K562 (cell line): ENCODE measurements around the gene DRGX. TPM values are rescaled to one million over a fixed set of nuclear protein-coding genes. Genes with fewer than 3 reads are reported as not detected.

Experiments
- ATAC-seq: fragments of 200-7000 bp; cut with Tn5 transposase; 3 replicates; pipeline ENCODE4 v1.9.1; 2020; ENCODE audit warnings: moderate library complexity
- BruUV-seq: library from RNA; stranded (reverse); fragments of 400-500 nt; replicated peaks from 2 replicates; lab custom pipeline; 2021; lab: Mats Ljungman, UMichigan
- CTCF ChIA-PET: fragments of 300-600 bp; formaldehyde crosslinking; extraction: SDS; loops from one replicate; lab custom pipeline; 2021; ENCODE audit warnings: low intra/inter-chr PET ratio; lab: Yijun Ruan, JAX
- POLR2A ChIA-PET: fragments of 300-600, 350-650 bp; sonication (Branson Sonifier 250); formaldehyde crosslinking; extraction: SDS; loops from one replicate; lab custom pipeline; 2021; ENCODE audit warnings: antibody characterized with exemption, inconsistent platforms; lab: Yijun Ruan, JAX
- DNase-seq, 4 experiments: peaks; one replicate each; pipeline versions ENCODE4 v3.0.0 to v3.0.0-alpha.2; 2011 to 2018; ENCODE audit warnings: low spot score in 3 of 4, mixed read lengths in 3 of 4; ENCODE audit errors: extremely low read depth in 1 of 4
- FAIRE-seq: peaks from 2 replicates; lab custom pipeline; 2011; peaks lifted over from hg19 to GRCh38; lab: Jason Lieb, UNC
- H2AFZ ChIP-seq: 2 replicates; pipeline ENCODE4 v1.6.0; 2011; ENCODE audit warnings: low read depth, low read length, control low read depth, inconsistent platforms
- H3K27ac ChIP-seq: fragments of 200-600 bp; 3 replicates; pipeline ENCODE4 v1.8.0; 2011; ENCODE audit warnings: low read depth, mild to moderate bottlenecking, control low read depth, inconsistent platforms, low read length, moderate library complexity, mixed read lengths; ENCODE audit errors: extremely low read depth
- H3K27me3 ChIP-seq, 2 experiments: fragments of 300-600 bp in 1 of 2; 2 replicates in 1 of 2; 3 replicates in 1 of 2; pipeline versions ENCODE4 v1.6.0 to v1.8.0; 2011; ENCODE audit warnings: inconsistent platforms in 2 of 2, low read length in 2 of 2, mild to moderate bottlenecking in 1 of 2, mixed read lengths in 1 of 2, moderate library complexity in 1 of 2; ENCODE audit not compliant: control insufficient read depth in 2 of 2, insufficient read depth in 2 of 2
- H3K36me3 ChIP-seq: fragments of 300-600 bp; 3 replicates; pipeline ENCODE4 v1.8.0; 2011; ENCODE audit warnings: mild to moderate bottlenecking, low read length, inconsistent platforms; ENCODE audit not compliant: control insufficient read depth, insufficient read depth
- H3K4me1 ChIP-seq, 2 experiments: fragments of 200-600 bp in 1 of 2; replicated peaks in 1 of 2; 2 replicates in 1 of 2; 3 replicates in 1 of 2; pipeline versions ENCODE4 v1.5.1 to v1.8.0; 2011; ENCODE audit warnings: inconsistent platforms in 2 of 2, low read length in 2 of 2, mild to moderate bottlenecking in 1 of 2, mixed read lengths in 1 of 2, moderate library complexity in 1 of 2; ENCODE audit not compliant: control insufficient read depth in 2 of 2, insufficient read depth in 2 of 2
- H3K4me2 ChIP-seq: 2 replicates; pipeline ENCODE4 v1.6.1; 2011; ENCODE audit warnings: low read length, control low read depth, inconsistent platforms, mixed read lengths; ENCODE audit not compliant: insufficient read depth
- H3K4me3 ChIP-seq: fragments of 200-600 bp; sonication (generic), shearing (Covaris generic); 2 replicates; pipeline ENCODE4 v1.5.1; 2016; ENCODE audit warnings: control low read depth, inconsistent platforms
- H3K79me2 ChIP-seq: fragments of 200-600 bp; 3 replicates; pipeline ENCODE4 v1.8.0; 2011; ENCODE audit warnings: low read length, inconsistent platforms; ENCODE audit not compliant: control insufficient read depth, insufficient read depth
- H3K9ac ChIP-seq, 2 experiments: 2 replicates each; pipeline versions ENCODE4 v1.6.0 to v1.6.1; 2011; ENCODE audit warnings: low read depth in 2 of 2, low read length in 2 of 2, control low read depth in 1 of 2, inconsistent platforms in 1 of 2, mild to moderate bottlenecking in 1 of 2, mixed read lengths in 1 of 2; ENCODE audit not compliant: insufficient read depth in 1 of 2
- H3K9me1 ChIP-seq: one replicate; pipeline ENCODE4 v1.6.0; 2011; ENCODE audit warnings: inconsistent platforms, mild to moderate bottlenecking, low read length, moderate library complexity; ENCODE audit not compliant: control insufficient read depth, insufficient read depth
- H3K9me3 ChIP-seq: replicated peaks from 2 replicates; pipeline ENCODE4 v1.5.1; 2011; ENCODE audit warnings: low read depth, low read length, inconsistent platforms; ENCODE audit not compliant: control insufficient read depth, insufficient read depth
- H4K20me1 ChIP-seq: replicated peaks from 2 replicates; pipeline ENCODE4 v1.6.1; 2011; ENCODE audit warnings: low read length, inconsistent platforms, mixed read lengths; ENCODE audit not compliant: control insufficient read depth, insufficient read depth
- CBX8 ChIP-seq: fragments of 200-600 bp; sonication (generic); IDR thresholded peaks from 2 replicates; pipeline ENCODE4 v1.6.1; 2012; ENCODE audit warnings: borderline replicate concordance, mixed run types, low read depth, mild to moderate bottlenecking, moderate library complexity, mixed read lengths, low read length, control low read depth, inconsistent platforms; ENCODE audit not compliant: poor library complexity, severe bottlenecking; ENCODE audit errors: extremely low read depth
- FOXA3 ChIP-seq, 2 experiments: fragments of 450-650 bp in 1 of 2; sonication (generic) in 1 of 2; formaldehyde crosslinking; IDR thresholded peaks in 1 of 2; conservative IDR thresholded peaks in 1 of 2; 2 replicates each; pipeline versions ENCODE4 v1.4.0 to v1.8.0; 2020 to 2022; ENCODE audit warnings: mild to moderate bottlenecking in 2 of 2, missing genetic modification reagents in 1 of 2
- GABPA ChIP-seq: fragments of 200-800 bp; sonication (Bioruptor generic); conservative IDR thresholded peaks from 2 replicates; pipeline ENCODE4 v1.6.1; 2016; ENCODE audit warnings: low read depth, missing genetic modification characterization, missing compliant biosample characterization
- GATAD2A ChIP-seq: fragments of 450-650 bp; IDR thresholded peaks from 2 replicates; pipeline ENCODE4 v1.6.1; 2017
- GATAD2B ChIP-seq: fragments of 450-650 bp; IDR thresholded peaks from 2 replicates; pipeline ENCODE4 v1.6.1; 2017; ENCODE audit warnings: mild to moderate bottlenecking, borderline replicate concordance
- ILF3 ChIP-seq: fragments of 450-650 bp; IDR thresholded peaks from 2 replicates; pipeline ENCODE4 v1.6.1; 2018; ENCODE audit warnings: antibody characterized with exemption, mild to moderate bottlenecking, moderate library complexity, borderline replicate concordance
- MBD2 ChIP-seq: sonication (generic); IDR thresholded peaks from 2 replicates; pipeline ENCODE4 v1.6.1; 2016; ENCODE audit warnings: low read depth, borderline replicate concordance
- NFE2 ChIP-seq: IDR thresholded peaks from 2 replicates; pipeline ENCODE4 v1.6.1; 2014; ENCODE audit warnings: antibody characterized with exemption, low read depth
- OTX1 ChIP-seq: fragments of 450-650 bp; formaldehyde crosslinking; IDR thresholded peaks from 2 replicates; pipeline ENCODE4 v1.4.0; 2022; ENCODE audit warnings: mild to moderate bottlenecking
- RBM25 ChIP-seq: fragments of 200-400 bp; formaldehyde crosslinking; IDR thresholded peaks from 2 replicates; pipeline ENCODE4 v1.6.1; 2018; ENCODE audit warnings: low read length, low read depth, moderate library complexity; ENCODE audit not compliant: severe bottlenecking
- YBX1 ChIP-seq: fragments of 450-650 bp; IDR thresholded peaks from 2 replicates; pipeline ENCODE4 v1.7.1; 2016; ENCODE audit warnings: mild to moderate bottlenecking
- ZNF639 ChIP-seq, 2 experiments: fragments of 200-800 bp in 1 of 2; sonication (Bioruptor generic) in 1 of 2; sonication (generic) in 1 of 2; formaldehyde crosslinking in 1 of 2; IDR thresholded peaks in 1 of 2; conservative IDR thresholded peaks in 1 of 2; 2 replicates each; pipeline versions ENCODE4 v1.5.0 to v1.6.1; 2016 to 2020; ENCODE audit warnings: missing compliant biosample characterization in 1 of 2, missing genetic modification characterization in 1 of 2, missing genetic modification reagents in 1 of 2
- ZNF77 ChIP-seq: fragments of 250-450 bp; sonication (Bioruptor Pico); IDR thresholded peaks from 2 replicates; pipeline ENCODE4 v1.5.0; 2020
- WGBS: fragments of 100-300 bp; shearing (Covaris generic); methylation state at CpG from one replicate; pipeline ENCODE4 v1.1.6; 2016; ENCODE audit warnings: low coverage, mixed read lengths; ENCODE audit not compliant: insufficient coverage; ENCODE audit errors: missing lambda C conversion rate; 5-methylcytosine and 5-hydroxymethylcytosine counted together
- in situ Hi-C: fragments of 300-500 bp; cut with MboI; formaldehyde crosslinking; loops from 4 replicates; pipeline ENCODE4 v1.15.0; 2018; ENCODE audit warnings: inconsistent platforms, mixed read lengths
- intact Hi-C: fragments of 100-400 bp; cut with micrococcal nuclease; formaldehyde crosslinking; loops from 2 replicates; pipeline ENCODE4 v1.14.2; 2022
- polyA plus RNA-seq, 8 experiments: library from polyadenylated mRNA; depleted of rRNA in 4 of 8; stranded (reverse) in 5 of 8; unstranded in 3 of 8; fragments of >200 nt; fragmentation: Nextera tagmentation in 2 of 8; fragmentation: Illumina TruSeq in 1 of 8; extraction: Ambion mirVana in 2 of 8; extraction: Trizol in 1 of 8; gene quantifications; 2 replicates each; pipeline versions ENCODE4 v1.2.1 to v1.2.3, GENCODE V29; 2011 to 2014; ENCODE audit warnings: inconsistent platforms in 1 of 8, missing spikeins in 1 of 8
- total RNA-seq, 7 experiments: library from RNA; depleted of rRNA in 6 of 7; stranded (reverse); fragments of >200 nt in 6 of 7; fragmentation: Illumina TruSeq in 2 of 7; extraction: Trizol in 2 of 7; gene quantifications; 2 replicates each; pipeline versions ENCODE4 v1.2.1 to v1.2.3, GENCODE V29; 2011 to 2021; ENCODE audit warnings: low replicate concordance in 1 of 7

Gene DRGX
- total and polyA plus RNA-seq, 9 of the 15 experiments (the other 6 are each of a cell fraction or from before 2014, with no cell fraction given), result not detected

GRCh38 chr10:49364747-49365146 lies 31.1 kb downstream of the DRGX start:
- WGBS, result 17% methylated on average over 8 of the region's 8 CpGs
- Histone ChIP-seq H3K79me2 (no peaks in the 10 kb centered on the region), H3K36me3 (no peaks in the 10 kb centered on the region), H3K9ac (no peak overlapping the region), H3K27me3 (peaks cover 57 to 78% of the 10 kb centered on the region in 2 experiments), H3K27ac (no peak overlapping the region), H3K9me3 (no peaks in the 10 kb centered on the region), H3K4me1 (peaks cover 0 to 7% of the 10 kb centered on the region in 2 experiments; a peak in 2 of 5 replicates), H3K9me1 (peaks cover 3% of the 10 kb centered on the region), H4K20me1 (0 out of 2 replicates have a peak, but pooled peaks cover 11% of the 10 kb centered on the region), H2AFZ (no peak overlapping the region), H3K4me3 (no peak overlapping the region), H3K4me2 (no peak overlapping the region)
- FAIRE-seq, result peak; percentile 51
- no peak for DNase-seq
- no peak for ATAC-seq
- CTCF ChIA-PET, result no interaction called here
- in situ Hi-C loops, result no loop called here
- intact Hi-C loops, result no loop called here
- POLR2A ChIA-PET, result no interaction called here
- no peak for TF ChIP-seq GABPA
- TF ChIP-seq ZNF77, result no peak
- no peak for TF ChIP-seq FOXA3 (CRISPR knock-in tag; conservative IDR thresholded peaks at IDR 0.05 in 1 of 2, IDR thresholded peaks at IDR 0.05 in 1 of 2)
- no peak for TF ChIP-seq YBX1
- no TSS peak for BruUV-seq

- intact Hi-C loops, result no loop called here
- CTCF ChIA-PET, result no interaction called here
- H3K27ac ChIP-seq, result no peak overlapping the region
- peaks cover 54 to 79% of the 10 kb centered on the region in 2 experiments for H3K27me3 ChIP-seq
- no peak overlapping the region for H3K4me3 ChIP-seq
- no peak overlapping the region for H3K4me2 ChIP-seq
- TF ChIP-seq NFE2, result peak; percentile 9; the same call in 1 of the 2 replicates
- peak; percentile 63 for TF ChIP-seq CBX8
- no peak for TF ChIP-seq ZNF639 (CRISPR knock-in tag; conservative IDR thresholded peaks at IDR 0.05 in 1 of 2, IDR thresholded peaks at IDR 0.05 in 1 of 2)
- TF ChIP-seq GATAD2B, result no peak
- TF ChIP-seq OTX1 (CRISPR knock-in tag), result no peak
- no peak for TF ChIP-seq RBM25
- TF ChIP-seq GATAD2A, result no peak
- no peak for TF ChIP-seq MBD2
- TF ChIP-seq ILF3, result no peak
- TF ChIP-seq, all 486 proteins: peak for 2
- Histone ChIP-seq H3K9ac (no peak overlapping the region), H4K20me1 (0 out of 2 replicates have a peak, but pooled peaks cover 11% of the 10 kb centered on the region), H3K4me1 (peaks cover 0 to 7% of the 10 kb centered on the region in 2 experiments; a peak in 2 of 5 replicates), H2AFZ (no peak overlapping the region), H3K9me1 (peaks cover 3% of the 10 kb centered on the region), H3K9me3 (no peaks in the 10 kb centered on the region), H3K36me3 (no peaks in the 10 kb centered on the region), H3K79me2 (no peaks in the 10 kb centered on the region)
- in situ Hi-C loops, result no loop called here
- DNase-seq, result no peak
- POLR2A ChIA-PET, result no interaction called here
- no TSS peak for BruUV-seq
- ATAC-seq, result no peak
- FAIRE-seq, result peak; percentile 26
- WGBS, result 12% methylated on average over 5 of the region's 5 CpGs
These were observed 31.8 kb downstream of the DRGX start for GRCh38 chr10:49364051-49364450.
